NCI-H128 (cell line): ENCODE data around the gene GTF2IRD2.
A peak's percentile ranks its signal among the peaks of the same experiment; 100 is the strongest.
"Not testable (repeated sequence)": the region's sequence is repeated elsewhere in the genome, so short reads cannot be mapped to it uniquely, and the experiment has no call there.

Experiments
- DNase-seq: peaks from one replicate; lab custom pipeline; 2025; ENCODE audit not compliant: unreplicated experiment; lab: John Stamatoyannopoulos, UW

GTF2IRD2 gene

DNA sequence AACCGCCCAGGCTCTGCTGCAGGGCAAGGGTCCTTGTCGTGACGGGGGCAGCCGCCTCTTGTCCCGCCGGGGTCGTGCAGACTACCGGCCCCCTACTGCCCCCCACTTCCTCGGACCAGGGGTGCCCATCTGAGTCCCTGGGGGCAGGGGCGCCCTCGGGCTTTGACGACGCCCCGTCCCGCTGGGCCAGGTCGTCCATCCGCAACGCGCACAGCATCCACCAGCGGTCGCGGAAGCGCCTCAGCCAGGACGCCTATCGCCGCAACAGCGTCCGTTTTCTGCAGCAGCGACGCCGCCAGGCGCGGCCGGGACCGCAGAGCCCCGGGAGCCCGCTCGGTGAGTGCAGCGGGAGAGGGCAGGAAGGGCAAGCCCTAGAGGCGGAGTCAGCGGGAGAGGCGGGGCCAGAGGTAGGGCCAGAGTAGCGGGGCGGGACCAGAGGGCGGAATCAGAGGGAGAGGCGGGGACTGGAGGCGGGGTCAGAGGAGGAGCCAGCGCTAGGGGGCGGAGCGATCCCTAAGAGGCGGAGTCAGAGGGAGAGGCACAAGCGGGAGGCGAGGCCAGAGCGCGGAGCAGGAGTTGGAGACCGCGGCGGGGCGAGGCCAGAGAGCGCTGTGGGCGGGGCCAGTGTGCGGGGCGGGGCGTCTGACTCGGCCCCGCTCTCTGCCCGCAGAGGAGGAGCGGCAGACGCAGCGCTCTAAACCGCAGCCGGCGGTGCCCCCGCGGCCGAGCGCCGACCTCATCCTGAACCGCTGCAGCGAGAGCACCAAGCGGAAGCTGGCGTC is 62.8 kb downstream of the GTF2IRD2 start:
- DNase-seq: peak; percentile 53

DNA sequence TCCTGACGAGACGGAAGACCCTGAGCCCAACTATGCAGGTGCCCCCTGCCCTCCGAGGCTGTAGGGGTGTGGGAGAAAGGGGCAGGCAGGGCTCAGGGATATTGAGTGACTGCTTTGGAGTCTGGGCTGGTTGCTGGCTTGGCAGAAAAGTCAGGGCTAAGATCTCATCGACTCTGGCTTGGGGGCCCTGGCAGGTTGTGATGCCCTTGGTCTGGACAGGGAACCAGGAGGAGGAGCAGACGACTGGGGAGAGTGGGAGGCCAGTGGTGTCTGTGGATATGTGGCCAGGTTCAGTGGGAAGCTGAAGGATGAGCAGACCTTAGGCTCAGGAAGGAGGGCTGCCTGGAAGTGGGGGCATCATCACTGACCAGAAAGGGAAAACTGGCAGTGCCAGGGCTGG is 67.8 kb downstream of the GTF2IRD2 start:
- DNase-seq: not testable (repeated sequence)

DNA sequence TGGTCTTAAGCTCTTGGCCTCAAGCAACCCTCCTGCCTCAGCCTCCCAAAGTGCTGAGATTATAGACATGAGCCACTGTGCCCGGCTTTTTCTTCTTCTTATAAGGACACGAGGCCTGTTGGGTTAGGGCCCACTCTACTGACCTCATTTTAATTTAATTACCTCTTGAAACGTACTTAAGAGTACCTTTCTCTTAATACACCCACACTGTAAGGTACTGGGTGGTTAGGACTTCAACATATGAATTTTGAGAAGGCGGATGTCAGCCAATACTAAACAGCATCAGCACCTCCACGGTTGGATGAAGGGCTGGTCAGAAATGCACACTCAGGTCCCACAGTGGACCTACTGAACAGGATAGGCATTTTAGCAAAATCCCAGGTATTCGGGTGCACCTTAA is 69.7 kb downstream of the GTF2IRD2 start:
- not testable (repeated sequence) for DNase-seq

DNA sequence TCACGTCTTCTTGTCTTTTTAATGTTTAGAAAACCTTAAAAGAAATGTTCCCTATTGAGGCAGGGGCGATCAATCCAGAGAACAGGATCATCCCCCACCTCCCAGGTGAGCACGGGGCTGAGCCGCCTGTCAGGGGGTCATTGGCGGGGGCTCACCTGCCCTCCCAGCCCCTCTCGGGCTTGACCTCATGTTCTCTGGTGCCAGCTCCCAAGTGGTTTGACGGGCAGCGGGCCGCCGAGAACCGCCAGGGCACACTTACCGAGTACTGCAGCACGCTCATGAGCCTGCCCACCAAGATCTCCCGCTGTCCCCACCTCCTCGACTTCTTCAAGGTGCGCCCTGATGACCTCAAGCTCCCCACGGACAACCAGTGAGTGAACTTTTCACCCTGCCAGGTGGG is 72.4 kb downstream of the GTF2IRD2 start:
- not testable (repeated sequence) for DNase-seq

DNA sequence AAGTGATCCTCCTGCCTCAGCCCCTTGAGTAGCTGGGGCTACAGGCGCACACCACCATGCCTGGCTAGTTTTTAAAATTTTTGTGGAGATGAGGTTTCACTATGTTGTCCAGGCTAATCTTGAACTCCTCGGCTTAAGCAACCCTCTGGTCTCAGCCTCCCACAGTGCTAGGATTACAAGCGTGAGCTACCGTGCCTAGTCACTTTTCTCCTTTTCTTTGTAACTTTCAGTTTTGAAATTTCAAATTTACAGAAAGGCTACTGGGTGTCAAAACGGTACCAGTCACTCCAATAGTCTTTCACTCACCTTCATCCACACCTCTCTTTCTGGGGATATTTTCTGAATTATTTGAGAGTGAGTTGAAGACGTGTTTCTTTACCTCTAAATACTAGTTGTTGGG is 76.3 kb downstream of the GTF2IRD2 start:
- not testable (repeated sequence) for DNase-seq

DNA sequence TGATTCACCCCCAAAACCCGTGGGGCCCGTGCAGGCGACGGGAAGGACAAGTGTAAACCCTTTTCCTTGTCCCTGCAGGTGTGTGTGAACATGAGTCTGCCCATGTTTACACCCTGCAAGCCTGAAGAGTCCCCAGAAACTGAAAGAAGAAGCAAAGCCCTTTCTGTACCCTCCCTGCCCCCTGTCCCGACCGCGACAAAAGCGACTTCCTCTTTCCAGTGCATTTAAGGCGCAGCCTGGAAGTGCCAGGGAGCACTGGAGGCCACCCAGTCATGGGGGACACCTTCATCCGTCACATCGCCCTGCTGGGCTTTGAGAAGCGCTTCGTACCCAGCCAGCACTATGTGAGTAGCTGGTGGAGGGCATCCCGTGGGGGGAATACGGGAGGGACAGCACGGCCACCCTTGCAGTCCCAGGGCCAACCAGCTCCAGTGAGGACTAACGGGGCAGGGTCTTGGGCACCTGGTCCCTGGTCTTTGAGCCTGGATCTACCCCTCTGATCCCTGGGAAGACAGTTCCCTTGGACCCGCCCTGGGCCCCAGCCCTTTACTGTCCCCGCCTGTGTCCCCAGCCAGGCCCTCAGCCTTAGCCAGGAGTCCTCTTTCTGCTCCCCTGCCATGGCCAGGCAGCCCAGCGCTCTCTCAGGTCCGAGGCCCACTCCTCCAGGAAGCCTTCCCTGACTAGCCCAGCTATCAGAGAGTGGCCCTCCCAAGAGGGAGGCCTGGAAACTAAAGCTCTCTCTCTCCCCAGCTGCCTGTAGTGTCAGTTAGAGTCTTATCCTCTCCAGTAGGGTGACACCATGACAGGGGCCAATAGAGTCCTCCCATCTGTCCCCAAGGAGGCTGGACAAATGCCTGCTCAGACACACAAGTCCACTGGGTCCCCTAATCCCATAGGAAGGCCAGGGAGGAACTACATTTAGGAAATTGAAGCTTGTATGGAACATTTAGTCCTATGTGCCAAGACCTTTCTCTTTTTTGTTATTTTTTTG is 77.3 kb downstream of the GTF2IRD2 start, which contains the start of gene NCF1:
Gene NCF1 (plus strand): TSS at position 252 of the 991 bp plus-strand sequence. CDS start 21 bp downstream, at position 273.
- DNase-seq: not testable (repeated sequence)

DNA sequence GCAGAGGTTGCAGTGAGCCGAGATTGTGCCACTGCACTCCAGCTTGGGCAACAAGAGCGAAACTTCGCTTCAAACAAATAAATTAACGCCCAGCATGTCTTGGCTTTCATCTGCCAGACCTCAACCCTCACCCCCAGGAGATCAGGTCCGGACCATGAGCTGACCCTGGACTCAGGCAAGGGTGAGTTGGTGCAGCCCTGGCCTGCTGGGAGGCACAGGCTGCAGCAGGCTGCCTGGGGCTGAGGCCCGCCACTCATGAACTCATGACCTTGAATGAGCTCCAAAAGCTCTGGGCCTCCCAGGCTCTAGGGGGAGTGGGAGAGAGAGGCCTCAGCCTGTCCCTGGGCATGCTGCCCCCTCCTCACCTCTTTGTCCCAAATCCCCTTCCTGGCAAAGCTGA is 79.3 kb downstream of the GTF2IRD2 start:
- not testable (repeated sequence) for DNase-seq

DNA sequence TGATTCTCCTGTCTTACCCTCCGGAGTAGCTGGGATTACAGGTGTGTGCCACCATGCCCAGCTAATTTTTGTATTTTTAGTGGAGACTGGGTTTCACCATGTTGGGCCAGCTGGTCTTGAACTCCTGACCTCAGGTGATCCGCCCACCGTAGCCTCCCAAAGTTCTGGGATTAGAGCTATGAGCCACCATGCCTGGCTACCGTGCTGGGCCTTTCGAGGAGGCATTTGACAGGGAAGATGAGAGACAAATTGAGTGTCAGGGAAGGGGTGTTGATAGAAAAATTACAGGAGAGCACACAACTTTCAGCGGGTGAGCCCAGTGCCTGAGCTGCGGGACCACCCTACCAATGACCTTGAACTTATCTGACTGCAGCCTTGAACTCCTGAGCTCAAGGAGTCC is 81.3 kb downstream of the GTF2IRD2 start:
- DNase-seq: not testable (repeated sequence)

DNA sequence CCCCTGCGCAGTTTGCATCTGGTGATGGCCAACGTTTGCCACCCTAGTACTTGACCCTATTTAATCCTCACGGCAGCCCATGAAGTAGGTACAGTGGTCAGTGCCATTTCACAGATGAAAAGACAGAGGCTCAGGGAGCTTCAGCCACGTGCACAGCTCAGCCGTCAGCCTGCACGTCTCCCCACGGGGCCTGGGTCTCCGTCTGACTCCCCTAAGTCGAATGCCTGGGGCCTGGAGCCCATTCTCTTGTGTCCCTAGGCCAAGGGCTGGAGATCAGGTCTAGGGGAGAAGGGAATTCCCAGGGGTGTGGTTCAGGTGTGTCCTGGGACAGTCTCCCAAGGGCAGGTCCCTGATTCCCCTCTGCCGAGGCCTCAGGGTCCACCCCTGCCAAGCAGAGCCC is 84.4 kb downstream of the GTF2IRD2 start:
- DNase-seq: not testable (repeated sequence)

DNA sequence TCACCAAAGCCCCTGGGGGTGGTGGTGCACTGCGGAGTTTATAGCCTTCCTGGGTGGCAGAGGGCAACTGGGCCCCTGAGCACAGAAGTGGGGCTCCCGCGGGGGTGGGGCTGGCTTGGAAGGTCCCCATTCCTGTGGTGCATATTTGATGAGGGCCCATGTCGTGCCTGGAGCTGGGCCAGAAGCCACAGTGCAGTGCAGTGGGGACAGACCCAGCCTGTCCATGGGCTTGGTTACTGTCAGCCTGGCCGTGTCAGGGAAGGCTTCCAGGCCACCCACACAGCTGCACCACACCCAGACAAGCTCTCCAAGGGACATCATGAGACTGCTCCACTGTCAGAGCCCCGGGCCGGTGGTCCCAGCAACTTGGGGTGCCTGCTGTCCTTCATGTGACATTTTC is 84.9 kb downstream of the GTF2IRD2 start:
- not testable (repeated sequence) for DNase-seq

DNA sequence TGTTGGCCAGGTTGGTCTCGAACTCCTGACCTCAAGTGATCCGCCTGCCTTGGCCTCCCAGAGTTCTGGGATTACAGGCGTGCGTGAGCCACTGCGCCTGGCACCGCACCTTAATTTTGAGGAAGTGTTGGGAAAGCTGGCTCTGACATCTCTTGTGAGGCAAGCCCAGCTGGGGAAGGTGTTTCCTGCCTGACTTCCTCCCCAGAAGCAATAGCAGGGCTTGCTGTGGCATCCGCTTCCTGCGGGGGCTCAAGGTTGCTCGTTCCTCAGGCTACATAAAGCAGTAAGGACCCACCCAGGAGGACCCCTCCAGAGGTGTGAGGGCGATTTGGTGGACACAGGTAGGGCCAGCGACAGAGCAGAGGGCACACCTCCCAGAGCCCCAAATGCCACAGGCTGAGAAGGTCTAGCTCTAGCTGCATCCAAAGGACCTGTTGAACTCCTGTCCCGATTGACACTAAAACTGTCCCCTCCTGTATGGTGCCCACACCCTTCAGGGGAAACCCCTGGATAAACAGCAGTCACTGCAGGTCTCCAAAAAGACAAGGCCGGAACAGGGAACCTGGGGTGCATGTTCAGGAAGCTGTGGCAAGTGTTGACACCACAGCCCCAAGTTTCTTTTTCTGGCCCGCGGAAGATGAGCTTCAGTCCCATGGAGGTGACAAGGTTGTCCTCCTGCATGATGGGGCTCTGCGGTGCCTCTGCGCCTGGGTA is 86.0 kb downstream of the GTF2IRD2 start:
- not testable (repeated sequence) for DNase-seq

DNA sequence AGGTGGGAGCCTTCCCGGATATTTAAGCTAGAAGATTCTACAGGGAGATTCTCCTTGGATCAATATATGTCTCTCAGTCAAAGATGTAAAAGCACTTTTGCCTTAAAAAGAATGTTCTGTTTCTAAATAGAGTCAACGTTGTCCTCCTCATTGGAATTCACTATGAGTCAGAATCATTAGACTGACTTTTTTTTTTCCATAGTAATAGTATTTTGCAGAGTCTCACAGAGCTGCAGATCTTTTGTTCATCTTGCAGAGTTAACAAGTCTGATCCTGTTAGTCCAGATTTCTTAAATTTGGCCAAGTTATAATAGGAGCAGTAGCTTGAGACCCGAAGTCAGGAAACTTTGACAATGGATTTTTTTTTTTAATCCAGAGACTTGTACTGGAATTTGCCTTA is 92.4 kb downstream of the GTF2IRD2 start:
- not testable (repeated sequence) for DNase-seq

DNA sequence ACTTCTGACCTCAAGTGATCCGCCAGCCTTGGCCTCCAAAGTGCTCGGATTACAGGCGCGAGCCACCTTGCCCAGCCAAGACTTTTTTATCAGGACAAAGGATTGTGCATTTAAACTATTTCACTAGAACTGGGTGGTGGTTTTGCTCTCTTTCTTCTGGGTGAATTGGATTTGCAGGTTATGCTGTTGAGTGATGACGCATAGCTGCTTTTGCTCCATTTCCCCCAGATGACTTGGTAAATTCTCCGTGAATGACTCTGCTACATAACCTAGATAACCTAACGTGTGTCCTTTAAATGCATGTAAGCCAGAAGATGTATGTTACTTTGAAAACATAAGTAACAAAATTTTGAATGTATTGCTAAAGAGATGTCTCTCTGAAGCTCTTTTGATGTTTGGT is 93.1 kb downstream of the GTF2IRD2 start:
- not testable (repeated sequence) for DNase-seq

DNA sequence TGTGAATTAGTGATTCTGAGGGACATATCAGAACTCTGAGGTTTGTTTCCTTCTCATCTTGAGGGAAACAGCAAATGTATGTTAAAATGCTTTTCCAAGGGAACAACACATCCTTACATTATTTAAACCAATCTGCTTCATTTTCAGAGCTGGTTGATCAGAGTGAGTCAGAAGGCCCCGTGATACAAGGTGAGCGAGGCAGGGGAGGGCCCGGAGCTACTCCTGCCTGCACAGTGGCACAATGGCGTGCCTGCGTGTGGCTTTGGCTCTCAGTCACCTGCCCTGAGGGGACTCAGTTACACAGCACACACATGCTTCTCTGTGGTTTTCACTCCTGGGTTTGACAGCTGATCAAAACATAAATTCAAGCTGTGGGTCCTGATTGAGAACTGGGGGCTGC is 94.7 kb downstream of the GTF2IRD2 start:
- DNase-seq: not testable (repeated sequence)

DNA sequence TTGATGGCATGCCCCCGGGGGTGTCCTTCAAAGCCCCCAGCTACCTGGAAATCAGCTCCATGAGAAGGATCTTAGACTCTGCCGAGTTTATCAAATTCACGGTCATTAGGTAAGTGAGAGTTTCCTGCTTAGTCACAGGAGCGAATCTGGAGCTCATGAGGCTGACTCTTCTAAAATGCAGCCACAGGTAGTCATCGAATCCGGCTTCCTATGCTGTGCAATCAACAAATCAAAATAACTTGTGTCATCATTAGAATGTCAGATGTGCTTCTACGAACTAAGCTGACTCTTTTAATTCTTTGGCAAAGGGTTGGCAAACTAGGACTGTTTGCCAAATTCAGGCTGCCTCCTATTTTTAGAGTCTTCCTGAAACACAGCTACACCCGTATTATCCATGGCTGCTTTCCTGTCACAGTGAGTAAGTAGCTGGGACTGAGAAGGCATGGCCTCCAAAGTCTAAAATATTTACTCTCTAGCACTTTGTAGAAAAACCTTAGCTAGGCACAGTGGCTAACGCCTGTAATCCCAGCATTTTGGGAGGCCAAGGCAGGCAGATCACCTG is 97.4 kb downstream of the GTF2IRD2 start:
- DNase-seq: not testable (repeated sequence)
